ENCODE measurements around the gene AP1B1. TPM values are rescaled to one million over a fixed set of nuclear protein-coding genes. Genes with fewer than 3 reads are reported as not detected.

Gene AP1B1
- polyA plus RNA-seq, 1 donor from 2014 or later, result 43.8 TPM

DNA sequence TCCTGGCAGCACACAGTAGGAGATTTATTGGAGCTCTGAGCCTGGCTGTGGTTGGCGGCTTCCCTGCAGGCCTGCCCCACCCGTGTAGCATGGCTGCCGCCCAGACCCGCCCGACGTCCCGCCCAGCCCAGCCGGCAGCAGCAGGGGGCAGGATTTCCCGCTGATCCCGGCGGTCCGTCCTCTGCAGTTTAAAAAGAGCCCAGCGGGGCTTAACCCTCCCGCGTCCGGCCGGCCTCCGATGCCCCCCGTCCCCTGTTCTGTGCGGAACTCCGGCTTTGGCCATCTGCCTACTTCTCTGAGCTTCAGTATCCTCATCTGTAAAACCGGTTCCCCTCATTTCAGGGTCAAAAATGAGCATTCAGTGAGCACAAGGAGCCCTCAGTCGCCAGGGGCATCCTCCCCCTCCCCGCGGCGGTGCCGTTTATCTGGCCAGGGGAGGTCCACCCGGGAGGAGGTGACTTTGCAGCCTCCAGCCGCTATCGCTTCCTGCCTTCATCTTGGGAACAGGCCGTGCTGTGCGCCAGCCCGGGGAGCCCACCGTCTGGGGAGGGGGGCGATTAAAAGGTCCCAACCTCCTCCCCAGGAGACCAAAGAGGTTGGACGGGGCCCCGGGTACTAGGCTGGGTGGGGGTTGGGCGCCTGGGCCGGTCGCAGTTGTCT lies 82.1 kb downstream of the AP1B1 start, which contains the start of gene GAS2L1:
GAS2L1 (plus strand) TSS at position 476 of the 660 bp plus-strand sequence. CDS start 1,456 bp downstream, outside the sequence.
- H4K20me1 ChIP-seq (ENCODE audit: insufficient read depth), result no peaks in the 10 kb centered on the region
- H3K36me3 ChIP-seq (ENCODE audit: insufficient read depth, low read length), result no peaks in the 10 kb centered on the region
- peak within 1 kb of the TSS; percentile 68 for H3K4me3 ChIP-seq (ENCODE audit: low read length)
- TF ChIP-seq, protein P1, sequence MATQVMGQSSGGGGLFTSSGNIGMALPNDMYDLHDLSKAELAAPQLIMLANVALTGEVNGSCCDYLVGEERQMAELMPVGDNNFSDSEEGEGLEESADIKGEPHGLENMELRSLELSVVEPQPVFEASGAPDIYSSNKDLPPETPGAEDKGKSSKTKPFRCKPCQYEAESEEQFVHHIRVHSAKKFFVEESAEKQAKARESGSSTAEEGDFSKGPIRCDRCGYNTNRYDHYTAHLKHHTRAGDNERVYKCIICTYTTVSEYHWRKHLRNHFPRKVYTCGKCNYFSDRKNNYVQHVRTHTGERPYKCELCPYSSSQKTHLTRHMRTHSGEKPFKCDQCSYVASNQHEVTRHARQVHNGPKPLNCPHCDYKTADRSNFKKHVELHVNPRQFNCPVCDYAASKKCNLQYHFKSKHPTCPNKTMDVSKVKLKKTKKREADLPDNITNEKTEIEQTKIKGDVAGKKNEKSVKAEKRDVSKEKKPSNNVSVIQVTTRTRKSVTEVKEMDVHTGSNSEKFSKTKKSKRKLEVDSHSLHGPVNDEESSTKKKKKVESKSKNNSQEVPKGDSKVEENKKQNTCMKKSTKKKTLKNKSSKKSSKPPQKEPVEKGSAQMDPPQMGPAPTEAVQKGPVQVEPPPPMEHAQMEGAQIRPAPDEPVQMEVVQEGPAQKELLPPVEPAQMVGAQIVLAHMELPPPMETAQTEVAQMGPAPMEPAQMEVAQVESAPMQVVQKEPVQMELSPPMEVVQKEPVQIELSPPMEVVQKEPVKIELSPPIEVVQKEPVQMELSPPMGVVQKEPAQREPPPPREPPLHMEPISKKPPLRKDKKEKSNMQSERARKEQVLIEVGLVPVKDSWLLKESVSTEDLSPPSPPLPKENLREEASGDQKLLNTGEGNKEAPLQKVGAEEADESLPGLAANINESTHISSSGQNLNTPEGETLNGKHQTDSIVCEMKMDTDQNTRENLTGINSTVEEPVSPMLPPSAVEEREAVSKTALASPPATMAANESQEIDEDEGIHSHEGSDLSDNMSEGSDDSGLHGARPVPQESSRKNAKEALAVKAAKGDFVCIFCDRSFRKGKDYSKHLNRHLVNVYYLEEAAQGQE (IDR thresholded peaks at IDR 0.05; ENCODE audit: borderline replicate concordance), result no peak
- TF ChIP-seq CTCF (IDR thresholded peaks at IDR 0.05; ENCODE audit: poor library complexity, severe bottlenecking), result peak; percentile 44
- no peaks in the 10 kb centered on the region for H3F3A ChIP-seq (ENCODE audit: insufficient read depth, low read length, poor library complexity, severe bottlenecking)
- H3K9me3 ChIP-seq (ENCODE audit: low read length), result no peaks in the 10 kb centered on the region
- no peaks in the 10 kb centered on the region for H3K9me2 ChIP-seq (ENCODE audit: insufficient read depth, low read length)
- peak within 1 kb of the TSS; percentile 51 for H3K9ac ChIP-seq (ENCODE audit: low read length)
- H3K79me2 ChIP-seq (replicated peaks; ENCODE audit: insufficient read depth, low read length), result no peaks in the 10 kb centered on the region
- peak within 1 kb of the TSS; percentile 27 for H2AFZ ChIP-seq (ENCODE audit: low read depth, low read length)
- peaks cover 11% of the 10 kb centered on the region for H3K27me3 ChIP-seq (ENCODE audit: insufficient read depth, low read depth, low read length)
- peak within 1 kb of the TSS; percentile 59 for H3K4me2 ChIP-seq (ENCODE audit: low read length)
- H3K27ac ChIP-seq (ENCODE audit: low read length), result no peak within 1 kb of the TSS

GRCh38 chr22:29305836-29306174 lies 82.6 kb downstream of the AP1B1 start:
- no peaks in the 10 kb centered on the region for H3F3A ChIP-seq (ENCODE audit: insufficient read depth, low read length, poor library complexity, severe bottlenecking)
- H3K9me3 ChIP-seq (ENCODE audit: low read length), result no peaks in the 10 kb centered on the region
- peak overlapping the region; percentile 51 for H3K9ac ChIP-seq (ENCODE audit: low read length)
- H3K36me3 ChIP-seq (ENCODE audit: insufficient read depth, low read length), result no peaks in the 10 kb centered on the region
- peaks cover 11% of the 10 kb centered on the region for H3K27me3 ChIP-seq (ENCODE audit: insufficient read depth, low read depth, low read length)
- peak overlapping the region; percentile 68 for H3K4me3 ChIP-seq (ENCODE audit: low read length)
- H2AFZ ChIP-seq (ENCODE audit: low read depth, low read length), result no peak overlapping the region
- TF ChIP-seq RAD21 (conservative IDR thresholded peaks at IDR 0.05) (no peak), CTCF (IDR thresholded peaks at IDR 0.05; ENCODE audit: poor library complexity, severe bottlenecking) (no peak), TAF1 (IDR thresholded peaks at IDR 0.05; ENCODE audit: low read depth) (no peak), POLR2AphosphoS5 (IDR thresholded peaks at IDR 0.05) (no peak), EZH2 (IDR thresholded peaks at IDR 0.05; ENCODE audit: borderline replicate concordance, insufficient read depth, low read length, poor library complexity, severe bottlenecking) (no peak), SMC3 (conservative IDR thresholded peaks at IDR 0.05; ENCODE audit: poor library complexity) (no peak), MXI1 (conservative IDR thresholded peaks at IDR 0.05; ENCODE audit: poor library complexity, severe bottlenecking) (no peak), EP300 (conservative IDR thresholded peaks at IDR 0.05; ENCODE audit: poor library complexity, severe bottlenecking) (no peak)
- TF ChIP-seq, protein P1 (IDR thresholded peaks at IDR 0.05; ENCODE audit: borderline replicate concordance), result no peak
- no peak overlapping the region for H3K4me2 ChIP-seq (ENCODE audit: low read length)
- no peaks in the 10 kb centered on the region for H3K9me2 ChIP-seq (ENCODE audit: insufficient read depth, low read length)
- no peaks in the 10 kb centered on the region for H4K20me1 ChIP-seq (ENCODE audit: insufficient read depth)
- no peaks in the 10 kb centered on the region for H3K79me2 ChIP-seq (replicated peaks; ENCODE audit: insufficient read depth, low read length)
- no peak overlapping the region for H3K27ac ChIP-seq (ENCODE audit: low read length)
